HEK293 (cell line): ENCODE measurements around the gene SPTBN5.

Experiments used
- CTCF ChIA-PET: fragments of 350-600 bp; formaldehyde crosslinking; extraction: SDS; loops from one replicate; lab custom pipeline; 2021; ENCODE audit warnings: antibody characterized with exemption; lab: Yijun Ruan, JAX
- POLR2A ChIA-PET: fragments of 300-600 bp; formaldehyde crosslinking; extraction: SDS; loops from one replicate; lab custom pipeline; 2020; ENCODE audit warnings: antibody characterized with exemption, inconsistent platforms; lab: Yijun Ruan, JAX
- H3K27ac ChIP-seq: fragments of 200-500 bp; sonication (Bioruptor generic); 2 replicates; pipeline ENCODE4 v1.5.1; 2014; ENCODE audit warnings: low read depth, low read length, control low read depth, inconsistent platforms; ENCODE audit errors: extremely low read depth
- H3K36me3 ChIP-seq, 2 experiments: fragments of 200-500 bp in 1 of 2; sonication (Bioruptor generic) in 1 of 2; 1 replicate in 1 of 2; 2 replicates in 1 of 2; pipeline ENCODE4 v1.5.1; 2014 to 2017; ENCODE audit warnings: inconsistent platforms in 2 of 2, low read length in 2 of 2; ENCODE audit not compliant: control insufficient read depth in 2 of 2, insufficient read depth in 1 of 2
- H3K4me1 ChIP-seq: fragments of 200-500 bp; sonication (Bioruptor generic); 2 replicates; pipeline ENCODE4 v1.5.1; 2014; ENCODE audit warnings: mild to moderate bottlenecking, low read length, inconsistent platforms; ENCODE audit not compliant: control insufficient read depth, insufficient read depth
- H3K4me3 ChIP-seq: 2 replicates; pipeline ENCODE4 v1.5.1; 2011; ENCODE audit warnings: low read depth, mild to moderate bottlenecking, control low read depth, low read length, moderate library complexity
- H3K9me3 ChIP-seq: fragments of 200-500 bp; sonication (Bioruptor generic); 2 replicates; pipeline ENCODE4 v1.5.1; 2014; ENCODE audit warnings: low read depth, low read length, inconsistent platforms; ENCODE audit not compliant: control insufficient read depth, insufficient read depth
- EGR2 ChIP-seq: fragments of 450-650 bp; formaldehyde crosslinking; IDR thresholded peaks from 2 replicates; pipeline ENCODE4 v1.5.1; 2016; ENCODE audit warnings: low read depth, missing biosample characterization, missing genetic modification characterization
- PATZ1 ChIP-seq: fragments of 450-650 bp; formaldehyde crosslinking; IDR thresholded peaks from 2 replicates; pipeline ENCODE4 v1.5.1; 2016; ENCODE audit warnings: missing biosample characterization, missing genetic modification characterization
- ZBTB1 ChIP-seq: fragments of 450-650 bp; formaldehyde crosslinking; IDR thresholded peaks from 2 replicates; pipeline ENCODE4 v1.5.1; 2016; ENCODE audit warnings: missing biosample characterization, missing genetic modification characterization
- ZFHX2 ChIP-seq: fragments of 450-650 bp; formaldehyde crosslinking; conservative IDR thresholded peaks from 2 replicates; pipeline ENCODE4 v1.5.1; 2016; ENCODE audit warnings: missing biosample characterization, missing genetic modification characterization
- ZFP69B ChIP-seq: fragments of 450-650 bp; formaldehyde crosslinking; IDR thresholded peaks from 2 replicates; pipeline ENCODE4 v1.5.1; 2016; ENCODE audit warnings: missing biosample characterization, missing genetic modification characterization
- ZIC2 ChIP-seq: fragments of 450-650 bp; formaldehyde crosslinking; IDR thresholded peaks from 2 replicates; pipeline ENCODE4 v1.5.1; 2016; ENCODE audit warnings: missing biosample characterization, missing genetic modification characterization
- ZNF10 ChIP-seq: fragments of 450-650 bp; formaldehyde crosslinking; IDR thresholded peaks from 2 replicates; pipeline ENCODE4 v1.5.1; 2017; ENCODE audit warnings: missing biosample characterization, missing genetic modification characterization
- ZNF169 ChIP-seq: fragments of 450-650 bp; formaldehyde crosslinking; IDR thresholded peaks from 2 replicates; pipeline ENCODE4 v1.5.1; 2016; ENCODE audit warnings: missing biosample characterization, missing genetic modification characterization
- ZNF174 ChIP-seq: fragments of 450-650 bp; formaldehyde crosslinking; IDR thresholded peaks from 2 replicates; pipeline ENCODE4 v1.5.0; 2017; ENCODE audit warnings: missing biosample characterization, mild to moderate bottlenecking, missing genetic modification characterization
- ZNF311 ChIP-seq: fragments of 450-650 bp; formaldehyde crosslinking; IDR thresholded peaks from 2 replicates; pipeline ENCODE4 v1.5.1; 2017; ENCODE audit warnings: missing biosample characterization, missing genetic modification characterization, borderline replicate concordance
- ZNF354C ChIP-seq: fragments of 450-650 bp; formaldehyde crosslinking; IDR thresholded peaks from 2 replicates; pipeline ENCODE4 v1.5.1; 2016; ENCODE audit warnings: missing biosample characterization, missing genetic modification characterization, low read depth, borderline replicate concordance
- ZNF398 ChIP-seq: fragments of 450-650 bp; formaldehyde crosslinking; IDR thresholded peaks from 2 replicates; pipeline ENCODE4 v1.5.1; 2017; ENCODE audit warnings: missing biosample characterization, missing genetic modification characterization
- ZNF560 ChIP-seq: fragments of 450-650 bp; formaldehyde crosslinking; IDR thresholded peaks from 2 replicates; pipeline ENCODE4 v1.5.1; 2017; ENCODE audit warnings: missing biosample characterization, missing genetic modification characterization, borderline replicate concordance
- ZNF610 ChIP-seq: fragments of 450-650 bp; formaldehyde crosslinking; IDR thresholded peaks from 2 replicates; pipeline ENCODE4 v1.5.1; 2016; ENCODE audit warnings: missing biosample characterization, missing genetic modification characterization, borderline replicate concordance
- ZNF626 ChIP-seq: fragments of 450-650 bp; sonication (Bioruptor Pico); formaldehyde crosslinking; IDR thresholded peaks from 2 replicates; pipeline ENCODE4 v1.5.1; 2018; ENCODE audit warnings: missing biosample characterization, missing genetic modification characterization, inconsistent platforms
- ZNF658 ChIP-seq: fragments of 450-650 bp; formaldehyde crosslinking; IDR thresholded peaks from 2 replicates; pipeline ENCODE4; 2016; ENCODE audit warnings: missing biosample characterization, missing genetic modification characterization
- ZNF670 ChIP-seq: fragments of 450-650 bp; formaldehyde crosslinking; IDR thresholded peaks from 2 replicates; pipeline ENCODE4 v1.5.1; 2016; ENCODE audit warnings: missing biosample characterization, missing genetic modification characterization, low read depth
- ZNF768 ChIP-seq: fragments of 450-650 bp; formaldehyde crosslinking; IDR thresholded peaks from 2 replicates; pipeline ENCODE4 v1.5.1; 2018; ENCODE audit warnings: missing biosample characterization, mild to moderate bottlenecking, missing genetic modification characterization

Gene SPTBN5

GRCh38 chr15:41865490-41866055 lies 28.3 kb downstream of the SPTBN5 start:
- no peak overlapping the region for H3K4me3 ChIP-seq
- no peaks in the 10 kb centered on the region for H3K9me3 ChIP-seq
- peaks cover 2% of the 10 kb centered on the region; the same call in 1 of the 2 replicates for H3K4me1 ChIP-seq
- H3K36me3 ChIP-seq: no peaks in the 10 kb centered on the region
- CTCF ChIA-PET: interaction anchor here (0.7 kb wide), 1 partner anchor 125 kb away, joined by 5 read pairs; no protein-coding TSS in a partner anchor
- POLR2A ChIA-PET: no interaction called here
- TF ChIP-seq EGR2 (tag by site-specific recombination) (peak; percentile 81), ZNF354C (tag by site-specific recombination) (no peak), ZBTB1 (tag by site-specific recombination) (no peak), ZNF311 (tag by site-specific recombination) (no peak), ZNF560 (tag by site-specific recombination) (no peak), ZNF626 (tag by site-specific recombination) (no peak), ZFP69B (tag by site-specific recombination) (no peak), ZNF768 (tag by site-specific recombination) (no peak), ZFHX2 (tag by site-specific recombination) (peak; percentile 84), ZNF398 (no peak), PATZ1 (tag by site-specific recombination) (no peak), ZNF670 (tag by site-specific recombination) (no peak), ZNF169 (tag by site-specific recombination) (no peak), ZNF10 (no peak)
- no peak overlapping the region for H3K27ac ChIP-seq

GRCh38 chr15:41862515-41863116 lies 31.2 kb downstream of the SPTBN5 start:
- POLR2A ChIA-PET: no interaction called here
- TF ChIP-seq EGR2 (tag by site-specific recombination) (peak; percentile 16; the same call in 1 of the 2 replicates), ZNF658 (tag by site-specific recombination) (no peak), ZNF610 (tag by site-specific recombination) (no peak), ZNF174 (tag by site-specific recombination) (no peak), ZIC2 (peak; percentile 59), ZFHX2 (tag by site-specific recombination) (peak; percentile 27; the same call in 1 of the 2 replicates)

More at GRCh38 chr15:41862515-41863116, 31.2 kb downstream of the SPTBN5 start:
- H3K9me3 ChIP-seq: no peaks in the 10 kb centered on the region
- H3K4me1 ChIP-seq: peaks cover 2% of the 10 kb centered on the region; the same call in 1 of the 2 replicates
- no peaks in the 10 kb centered on the region for H3K36me3 ChIP-seq
- no peak overlapping the region for H3K27ac ChIP-seq
- H3K4me3 ChIP-seq: no peak overlapping the region
- CTCF ChIA-PET: no interaction called here
